GM18909 (cell line): ENCODE results near the gene ZNF35.

Experiments
- ATAC-seq: cut with Tn5 transposase; IDR thresholded peaks from one replicate; pipeline ENCODE4 v1.9.1; 2021; ENCODE audit warnings: mild to moderate bottlenecking; ENCODE audit not compliant: unreplicated experiment, poor library complexity

ZNF35 gene

GRCh38 chr3:44682182-44682896 lies 33.8 kb downstream of the ZNF35 start:
- ATAC-seq: no peak

GRCh38 chr3:44685128-44685800 lies 36.7 kb downstream of the ZNF35 start:
- ATAC-seq: peak; percentile 76

- ATAC-seq: no peak
Observed at GRCh38 chr3:44687898-44688297, 39.4 kb downstream of the ZNF35 start.
